PC-9 (cell line): ENCODE measurements around the gene DENND5A. TPM values are rescaled to one million over a fixed set of nuclear protein-coding genes. Genes with fewer than 3 reads are reported as not detected.

Experiments used
- BruUV-seq: library from RNA; stranded (reverse); fragments of 400-500 nt; replicated peaks from 2 replicates; lab custom pipeline; 2021; lab: Mats Ljungman, UMichigan
- CTCF ChIA-PET: fragments of 300-600 bp; sonication (Branson Sonifier 250); formaldehyde crosslinking; loops from one replicate; lab custom pipeline; 2022; ENCODE audit warnings: antibody characterized with exemption; lab: Charles Lee
- POLR2A ChIA-PET: fragments of 300-600 bp; sonication (Branson Sonifier 250); formaldehyde crosslinking; loops from one replicate; lab custom pipeline; 2022; ENCODE audit warnings: antibody characterized with exemption; ENCODE audit not compliant: unreplicated experiment; lab: Charles Lee
- DNase-seq, 2 experiments: peaks; one replicate each; pipeline versions ENCODE4 v3.0.0 to v3.0.0-alpha.2; 2015 to 2022; ENCODE audit warnings: mixed read lengths in 1 of 2
- H2AFZ ChIP-seq: fragments of 200-600 bp; sonication (generic); 2 replicates; pipeline ENCODE4 v1.8.1; 2017; ENCODE audit warnings: antibody characterized with exemption
- H3F3A ChIP-seq: fragments of 200-600 bp; sonication (generic); 2 replicates; pipeline ENCODE4 v1.8.1; 2017; ENCODE audit warnings: antibody characterized with exemption, mild to moderate bottlenecking, low read depth; ENCODE audit not compliant: insufficient read depth
- H3K27ac ChIP-seq: fragments of 200-600 bp; sonication (generic); 2 replicates; pipeline ENCODE4 v1.6.1; 2016; ENCODE audit warnings: mixed run types
- H3K27me3 ChIP-seq: fragments of 200-600 bp; sonication (generic); 2 replicates; pipeline ENCODE4 v1.6.1; 2016; ENCODE audit warnings: low read depth, mixed run types; ENCODE audit not compliant: insufficient read depth
- H3K36me3 ChIP-seq: fragments of 200-600 bp; sonication (generic); 2 replicates; pipeline ENCODE4 v1.6.1; 2016; ENCODE audit warnings: low read depth, mixed run types
- H3K4me1 ChIP-seq: fragments of 200-600 bp; sonication (generic); replicated peaks from 2 replicates; pipeline ENCODE4 v1.6.1; 2016; ENCODE audit warnings: mixed run types; ENCODE audit not compliant: insufficient read depth
- H3K4me2 ChIP-seq: fragments of 200-600 bp; sonication (generic); 2 replicates; pipeline ENCODE4 v1.6.1; 2017; ENCODE audit warnings: mixed run types
- H3K4me3 ChIP-seq: fragments of 200-600 bp; sonication (generic); 2 replicates; pipeline ENCODE4 v1.6.1; 2016; ENCODE audit warnings: mixed run types
- H3K79me2 ChIP-seq: fragments of 200-600 bp; sonication (generic); 2 replicates; pipeline ENCODE4 v1.6.1; 2017; ENCODE audit warnings: low read depth, mixed run types
- H3K9me2 ChIP-seq: fragments of 200-600 bp; sonication (generic); 2 replicates; pipeline ENCODE4 v1.8.1; 2017; ENCODE audit warnings: mild to moderate bottlenecking; ENCODE audit not compliant: insufficient read depth
- H3K9me3 ChIP-seq: fragments of 200-600 bp; sonication (generic); 2 replicates; pipeline ENCODE4 v1.8.1; 2016; ENCODE audit warnings: low read depth; ENCODE audit not compliant: insufficient read depth
- H4K20me1 ChIP-seq: fragments of 200-600 bp; sonication (generic); 2 replicates; pipeline ENCODE4 v1.8.1; 2017; ENCODE audit not compliant: insufficient read depth
- CTCF ChIP-seq: fragments of 200-600 bp; sonication (generic); conservative IDR thresholded peaks from 2 replicates; pipeline ENCODE4 v1.6.1; 2017; ENCODE audit warnings: mixed run types, antibody characterized with exemption, mild to moderate bottlenecking, moderate library complexity
- EZH2 ChIP-seq: fragments of 200-600 bp; sonication (generic); IDR thresholded peaks from 2 replicates; pipeline ENCODE4 v1.8.0; 2017; ENCODE audit warnings: antibody characterized with exemption, low read depth
- intact Hi-C: fragments of 100-400 bp; cut with micrococcal nuclease; formaldehyde crosslinking; loops from one replicate; pipeline ENCODE4 v1.10.0; 2022; ENCODE audit not compliant: unreplicated experiment
- total RNA-seq: library from RNA; stranded (reverse); gene quantifications from 2 replicates; pipeline ENCODE4 v1.2.3, GENCODE V29; 2021

Gene DENND5A
- total RNA-seq, 1 experiment from 2014 or later = 19.8 TPM

- no peak for TF ChIP-seq CTCF
- no peak for TF ChIP-seq EZH2
- no peak for DNase-seq
- H3K4me2 ChIP-seq = no peak overlapping the region
- H3K4me1 ChIP-seq = no peaks in the 10 kb centered on the region
- H3K27ac ChIP-seq = no peak overlapping the region
- H3K79me2 ChIP-seq = no peaks in the 10 kb centered on the region
- H3K9me3 ChIP-seq = no peaks in the 10 kb centered on the region
- CTCF ChIA-PET = no interaction called here
- H3K4me3 ChIP-seq = no peak overlapping the region
- no peaks in the 10 kb centered on the region for H3F3A ChIP-seq
- H3K36me3 ChIP-seq = no peaks in the 10 kb centered on the region
- H3K9me2 ChIP-seq = no peaks in the 10 kb centered on the region
- no peak overlapping the region for H2AFZ ChIP-seq
- POLR2A ChIA-PET = no interaction called here
- H4K20me1 ChIP-seq = no peaks in the 10 kb centered on the region
- no peaks in the 10 kb centered on the region for H3K27me3 ChIP-seq
- intact Hi-C loops = no loop called here
- no TSS peak for BruUV-seq
Measured at GRCh38 chr11:9184516-9184915, 80.6 kb downstream of the DENND5A start.

GRCh38 chr11:9182180-9182871 lies 82.8 kb downstream of the DENND5A start:
- intact Hi-C loops = no loop called here
- no peaks in the 10 kb centered on the region for H3K36me3 ChIP-seq
- H3K9me2 ChIP-seq = no peaks in the 10 kb centered on the region
- H3K4me3 ChIP-seq = no peak overlapping the region
- H3F3A ChIP-seq = no peaks in the 10 kb centered on the region
- H2AFZ ChIP-seq = no peak overlapping the region
- no peaks in the 10 kb centered on the region for H3K4me1 ChIP-seq
- H3K4me2 ChIP-seq = no peak overlapping the region
- no peaks in the 10 kb centered on the region for H3K9me3 ChIP-seq
- H3K27ac ChIP-seq = no peak overlapping the region
- no TSS peak for BruUV-seq
- ChIA-PET POLR2A (interaction anchor here (0.6 to 0.7 kb wide), 2 partner anchors 95 to 139 kb away, joined by 3 read pairs; no protein-coding TSS in a partner anchor), CTCF (no interaction called here)
- H3K79me2 ChIP-seq = no peaks in the 10 kb centered on the region
- no peak for TF ChIP-seq CTCF
- TF ChIP-seq EZH2 = no peak
- H3K27me3 ChIP-seq = no peaks in the 10 kb centered on the region
- no peaks in the 10 kb centered on the region for H4K20me1 ChIP-seq
- no peak for DNase-seq

GRCh38 chr11:9180784-9181183 lies 84.4 kb downstream of the DENND5A start:
- Histone ChIP-seq H3K36me3 (no peaks in the 10 kb centered on the region), H2AFZ (no peak overlapping the region), H3K9me3 (no peaks in the 10 kb centered on the region), H3K9me2 (no peaks in the 10 kb centered on the region), H4K20me1 (no peaks in the 10 kb centered on the region), H3K27ac (no peak overlapping the region), H3K27me3 (no peaks in the 10 kb centered on the region), H3K79me2 (no peaks in the 10 kb centered on the region), H3K4me3 (no peak overlapping the region), H3F3A (no peaks in the 10 kb centered on the region), H3K4me2 (no peak overlapping the region), H3K4me1 (no peaks in the 10 kb centered on the region)
- TF ChIP-seq CTCF (no peak), EZH2 (no peak)
- ChIA-PET CTCF (no interaction called here), POLR2A (no interaction called here)
- BruUV-seq = no TSS peak
- intact Hi-C loops = no loop called here
- no peak for DNase-seq
